Measurements from ENCODE around the gene BCL2L12.

Gene BCL2L12

DNA sequence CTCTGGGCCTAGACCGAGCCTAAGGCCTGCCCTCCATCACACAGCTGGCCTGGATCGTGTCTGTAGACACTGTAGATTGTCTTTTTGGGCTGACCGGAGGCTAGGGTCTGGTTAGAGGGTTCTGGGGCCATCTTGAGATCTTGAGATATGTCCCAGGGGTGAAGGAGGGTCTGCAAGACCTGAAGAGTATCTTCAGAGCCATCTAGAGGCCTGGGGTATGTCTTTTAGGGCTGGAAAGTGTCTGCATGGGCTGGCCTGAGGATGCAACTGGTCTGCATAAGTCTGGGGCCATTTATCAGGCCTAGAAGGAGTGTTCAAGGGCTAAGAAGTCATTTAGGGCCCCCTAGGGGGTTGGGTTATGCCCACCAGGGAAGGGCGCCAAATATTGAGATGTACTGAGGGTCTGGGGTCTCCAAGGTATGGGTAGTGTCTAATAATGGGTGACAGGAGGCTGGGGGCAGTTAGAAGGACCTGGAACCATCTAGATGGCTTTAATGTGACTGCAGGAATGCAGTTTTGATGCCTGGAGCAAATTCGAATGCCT is 23.2 kb upstream of the BCL2L12 start:
- ATAC-seq: no peak

DNA sequence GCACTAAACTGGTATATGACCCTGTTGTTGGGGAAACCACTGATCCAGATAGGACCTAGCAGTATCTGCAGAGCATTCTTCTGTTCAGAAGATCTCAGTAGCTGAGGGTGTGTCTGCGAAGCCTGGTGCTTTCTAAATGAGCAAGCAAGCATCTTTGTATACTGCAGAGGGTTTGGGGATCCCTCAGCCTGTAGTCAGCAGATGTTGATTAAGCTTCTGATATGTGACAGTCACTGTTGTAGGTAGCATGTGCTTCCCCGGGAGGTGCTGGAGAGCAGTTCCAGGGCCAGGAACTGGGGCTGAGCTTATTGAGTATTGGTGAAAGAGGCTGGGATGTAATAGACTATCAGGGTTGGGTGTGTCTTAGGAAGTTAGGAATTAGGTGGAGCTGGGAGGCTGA is 22.3 kb upstream of the BCL2L12 start:
- ATAC-seq: no peak

DNA sequence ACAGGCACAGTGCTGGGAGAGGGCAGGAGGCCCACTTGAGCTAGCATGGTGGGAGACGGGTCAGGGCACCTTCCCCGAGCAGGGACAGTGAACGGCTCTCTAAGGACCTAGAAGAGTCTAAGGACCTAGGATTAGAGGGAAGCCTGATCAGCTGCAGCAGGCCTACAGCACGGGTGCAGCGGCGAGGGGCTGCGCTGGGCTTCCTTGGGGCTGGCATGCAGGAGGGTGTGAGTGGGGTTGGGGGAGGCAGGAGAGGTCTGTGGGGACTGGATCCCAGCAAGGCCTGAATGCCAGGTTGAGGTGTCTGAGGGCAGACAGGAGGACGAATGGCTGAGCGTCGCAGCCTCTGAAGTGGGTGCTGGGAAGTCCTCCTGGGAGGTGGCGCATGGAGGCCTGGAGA is 20.1 kb upstream of the BCL2L12 start:
- ATAC-seq: no peak

DNA sequence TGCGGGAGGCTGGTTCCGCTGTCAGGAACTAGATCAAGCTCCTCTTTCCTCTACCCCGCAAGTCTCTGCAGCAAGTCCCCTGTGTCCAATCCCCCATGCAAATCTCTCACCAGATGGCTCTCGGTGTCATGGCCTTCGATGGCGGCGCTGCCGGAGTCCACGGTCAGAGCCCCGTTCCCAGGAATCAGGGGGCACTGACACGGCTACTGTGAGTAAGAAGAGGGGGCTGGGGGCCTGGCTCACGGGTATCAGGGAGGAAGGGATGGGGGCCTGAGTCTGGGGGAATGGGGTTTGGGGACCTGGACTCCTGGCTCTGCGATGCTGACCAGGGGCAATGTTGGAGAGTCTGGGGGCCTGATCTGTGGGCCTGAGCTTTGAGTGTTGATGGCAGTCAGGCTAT is 19.7 kb upstream of the BCL2L12 start:
- ATAC-seq: no peak

DNA sequence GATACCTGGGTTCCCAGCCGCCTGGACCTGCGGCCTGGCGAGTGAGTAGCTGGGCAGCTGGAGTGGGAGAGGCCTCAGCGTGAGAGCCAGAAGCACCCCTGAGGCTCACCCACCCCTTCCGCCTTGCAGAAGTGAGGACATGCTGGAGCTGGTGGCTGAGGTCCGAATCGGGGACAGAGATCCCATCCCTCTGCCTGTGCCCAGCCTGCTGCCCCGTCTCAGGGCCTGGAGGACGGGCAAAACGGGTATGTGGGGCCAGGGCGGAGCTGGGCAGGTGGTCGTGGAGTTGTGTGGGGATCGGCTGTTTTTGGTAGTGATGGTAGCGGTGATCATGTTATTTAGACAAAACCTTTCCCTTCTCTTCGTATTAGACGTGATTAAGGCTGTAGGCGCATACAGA is 19.1 kb upstream of the BCL2L12 start:
- no peak for ATAC-seq

DNA sequence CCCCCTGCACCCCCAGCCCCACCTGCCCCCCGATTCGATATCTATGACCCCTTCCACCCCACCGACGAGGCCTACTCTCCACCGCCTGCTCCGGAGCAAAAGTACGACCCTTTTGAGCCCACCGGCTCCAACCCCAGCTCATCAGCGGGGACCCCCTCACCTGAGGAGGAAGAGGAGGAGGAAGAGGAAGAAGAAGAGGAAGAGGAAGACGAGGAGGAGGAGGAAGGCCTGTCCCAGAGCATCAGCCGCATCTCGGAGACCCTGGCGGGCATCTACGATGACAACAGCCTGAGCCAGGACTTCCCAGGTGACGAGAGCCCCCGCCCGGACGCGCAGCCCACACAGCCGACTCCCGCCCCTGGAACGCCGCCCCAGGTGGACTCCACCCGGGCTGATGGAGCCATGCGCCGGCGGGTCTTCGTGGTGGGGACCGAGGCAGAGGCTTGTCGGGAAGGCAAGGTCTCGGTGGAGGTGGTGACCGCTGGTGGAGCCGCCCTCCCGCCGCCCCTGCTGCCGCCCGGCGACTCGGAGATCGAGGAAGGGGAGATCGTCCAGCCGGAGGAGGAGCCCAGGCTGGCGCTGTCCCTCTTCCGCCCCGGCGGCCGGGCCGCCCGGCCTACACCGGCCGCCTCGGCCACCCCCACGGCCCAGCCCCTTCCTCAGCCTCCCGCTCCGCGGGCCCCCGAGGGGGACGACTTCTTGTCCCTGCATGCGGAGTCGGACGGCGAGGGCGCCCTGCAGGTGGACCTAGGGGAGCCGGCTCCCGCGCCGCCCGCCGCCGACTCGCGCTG is 14.5 kb upstream of the BCL2L12 start:
- no peak for ATAC-seq

DNA sequence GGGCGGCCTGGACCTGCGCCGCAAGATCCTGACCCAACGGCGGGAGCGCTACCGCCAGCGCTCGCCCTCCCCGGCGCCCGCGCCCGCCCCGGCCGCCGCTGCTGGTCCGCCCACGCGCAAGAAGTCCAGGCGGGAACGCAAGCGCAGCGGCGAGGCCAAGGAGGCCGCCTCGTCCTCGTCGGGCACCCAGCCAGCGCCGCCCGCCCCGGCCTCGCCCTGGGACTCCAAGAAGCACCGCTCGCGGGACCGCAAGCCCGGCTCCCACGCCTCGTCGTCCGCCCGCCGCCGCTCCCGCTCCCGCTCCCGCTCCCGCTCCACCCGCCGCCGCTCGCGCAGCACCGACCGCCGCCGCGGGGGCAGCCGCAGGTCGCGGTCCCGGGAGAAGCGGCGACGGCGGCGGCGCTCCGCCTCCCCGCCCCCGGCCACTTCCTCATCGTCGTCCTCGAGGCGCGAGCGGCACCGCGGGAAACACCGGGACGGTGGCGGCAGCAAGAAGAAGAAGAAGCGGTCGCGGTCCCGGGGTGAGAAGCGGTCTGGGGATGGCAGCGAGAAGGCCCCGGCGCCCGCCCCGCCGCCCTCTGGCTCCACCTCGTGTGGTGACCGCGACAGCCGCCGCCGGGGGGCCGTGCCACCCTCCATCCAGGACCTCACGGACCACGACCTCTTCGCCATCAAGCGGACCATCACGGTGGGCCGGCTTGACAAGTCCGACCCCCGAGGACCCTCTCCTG is 13.7 kb upstream of the BCL2L12 start:
- no peak for ATAC-seq

DNA sequence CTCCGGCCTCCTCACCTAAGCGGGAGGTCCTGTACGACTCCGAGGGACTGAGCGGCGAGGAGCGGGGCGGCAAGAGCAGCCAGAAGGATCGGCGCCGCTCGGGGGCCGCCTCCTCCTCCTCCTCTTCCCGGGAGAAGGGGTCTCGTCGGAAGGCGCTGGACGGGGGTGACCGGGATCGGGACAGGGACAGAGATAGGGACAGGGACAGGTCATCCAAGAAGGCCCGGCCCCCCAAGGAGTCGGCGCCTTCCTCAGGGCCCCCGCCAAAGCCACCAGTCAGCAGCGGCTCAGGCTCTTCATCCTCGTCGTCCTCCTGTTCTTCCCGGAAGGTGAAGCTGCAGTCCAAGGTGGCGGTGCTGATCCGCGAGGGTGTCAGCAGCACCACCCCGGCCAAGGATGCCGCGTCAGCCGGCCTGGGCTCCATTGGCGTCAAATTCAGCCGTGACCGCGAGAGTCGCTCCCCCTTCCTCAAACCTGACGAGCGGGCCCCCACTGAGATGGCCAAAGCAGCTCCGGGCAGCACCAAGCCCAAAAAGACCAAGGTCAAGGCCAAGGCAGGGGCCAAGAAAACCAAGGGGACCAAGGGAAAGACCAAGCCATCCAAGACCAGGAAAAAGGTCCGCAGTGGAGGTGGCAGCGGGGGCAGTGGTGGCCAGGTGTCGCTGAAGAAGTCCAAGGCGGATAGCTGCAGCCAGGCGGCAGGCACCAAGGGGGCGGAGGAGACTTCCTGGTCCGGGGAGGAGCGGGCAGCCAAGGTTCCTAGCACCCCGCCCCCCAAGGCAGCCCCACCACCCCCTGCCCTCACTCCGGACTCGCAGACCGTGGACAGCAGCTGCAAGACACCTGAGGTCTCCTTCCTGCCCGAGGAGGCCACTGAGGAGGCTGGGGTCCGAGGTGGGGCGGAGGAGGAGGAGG is 12.9 kb upstream of the BCL2L12 start:
- no peak for ATAC-seq

DNA sequence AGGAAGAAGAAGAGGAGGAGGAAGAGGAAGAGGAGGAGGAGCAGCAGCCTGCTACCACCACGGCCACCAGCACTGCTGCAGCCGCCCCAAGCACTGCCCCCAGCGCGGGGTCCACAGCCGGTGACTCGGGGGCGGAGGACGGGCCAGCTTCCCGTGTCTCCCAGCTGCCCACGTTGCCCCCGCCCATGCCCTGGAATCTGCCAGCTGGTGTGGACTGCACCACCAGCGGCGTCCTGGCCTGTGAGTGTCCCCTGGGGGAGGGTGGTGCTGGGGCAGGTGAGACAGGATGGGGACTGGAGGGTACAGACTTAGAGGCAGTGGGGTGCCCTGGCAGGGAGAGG is 12.3 kb upstream of the BCL2L12 start:
- no peak for ATAC-seq

DNA sequence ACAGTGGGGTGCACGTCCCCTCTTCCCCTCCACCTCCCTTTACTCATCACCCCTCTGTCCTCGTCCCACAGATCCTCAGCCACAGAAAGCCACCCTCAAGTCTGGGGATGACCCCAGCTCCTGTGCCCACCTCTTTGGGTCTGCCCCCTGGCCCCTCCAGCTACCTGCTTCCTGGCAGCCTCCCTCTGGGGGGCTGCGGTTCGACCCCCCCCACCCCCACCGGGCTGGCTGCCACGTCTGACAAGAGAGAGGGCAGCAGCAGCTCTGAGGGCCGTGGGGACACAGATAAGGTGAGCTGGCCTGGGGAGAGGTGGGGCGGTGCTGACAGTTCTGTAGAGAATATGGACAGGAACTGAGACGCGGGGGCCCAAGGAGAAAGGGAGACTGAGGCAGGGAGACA is 11.2 kb upstream of the BCL2L12 start:
- no peak for ATAC-seq

DNA sequence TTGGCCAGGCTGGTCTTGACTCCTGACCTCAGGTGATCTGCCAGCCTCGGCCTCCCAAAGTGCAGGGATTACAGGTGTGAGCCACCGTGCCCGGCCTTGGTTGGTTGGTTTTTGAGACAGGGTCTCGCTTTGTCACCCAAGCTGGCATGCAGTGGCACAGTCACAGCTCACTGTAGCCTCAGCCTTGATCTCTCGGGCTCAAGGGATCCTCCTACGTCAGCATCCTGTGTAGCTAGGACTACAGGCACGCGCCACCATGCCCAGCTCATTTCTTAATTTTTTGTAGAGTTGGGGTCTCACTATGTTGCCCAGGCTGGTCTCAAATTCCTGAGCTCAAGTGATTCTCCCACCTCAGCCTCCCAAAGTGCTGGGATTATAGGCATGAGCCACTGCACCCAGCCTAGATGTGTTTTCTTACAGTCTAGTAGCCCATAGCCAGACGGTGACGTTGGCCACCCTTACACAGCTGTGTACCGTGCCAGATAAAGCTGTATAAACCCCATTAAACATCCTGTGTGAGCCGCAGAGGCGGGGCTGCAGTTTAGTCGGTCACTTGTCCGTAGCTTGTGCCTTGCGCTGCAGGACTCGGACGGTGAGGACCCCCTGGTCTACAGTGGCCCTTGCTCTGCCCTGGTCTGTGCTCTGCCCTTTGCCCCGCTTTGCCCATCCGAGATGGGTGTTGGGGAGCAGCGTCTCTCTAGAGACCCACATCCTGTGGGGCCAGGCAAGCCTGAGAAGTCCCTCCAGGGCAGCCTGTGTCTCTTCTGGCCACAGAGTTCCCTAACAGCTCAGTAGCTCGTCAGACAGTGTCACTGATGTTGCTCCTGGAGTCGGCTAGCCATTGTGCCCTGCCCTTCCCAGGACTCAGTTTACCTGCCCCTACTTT is 9.9 kb upstream of the BCL2L12 start:
- no peak for ATAC-seq

DNA sequence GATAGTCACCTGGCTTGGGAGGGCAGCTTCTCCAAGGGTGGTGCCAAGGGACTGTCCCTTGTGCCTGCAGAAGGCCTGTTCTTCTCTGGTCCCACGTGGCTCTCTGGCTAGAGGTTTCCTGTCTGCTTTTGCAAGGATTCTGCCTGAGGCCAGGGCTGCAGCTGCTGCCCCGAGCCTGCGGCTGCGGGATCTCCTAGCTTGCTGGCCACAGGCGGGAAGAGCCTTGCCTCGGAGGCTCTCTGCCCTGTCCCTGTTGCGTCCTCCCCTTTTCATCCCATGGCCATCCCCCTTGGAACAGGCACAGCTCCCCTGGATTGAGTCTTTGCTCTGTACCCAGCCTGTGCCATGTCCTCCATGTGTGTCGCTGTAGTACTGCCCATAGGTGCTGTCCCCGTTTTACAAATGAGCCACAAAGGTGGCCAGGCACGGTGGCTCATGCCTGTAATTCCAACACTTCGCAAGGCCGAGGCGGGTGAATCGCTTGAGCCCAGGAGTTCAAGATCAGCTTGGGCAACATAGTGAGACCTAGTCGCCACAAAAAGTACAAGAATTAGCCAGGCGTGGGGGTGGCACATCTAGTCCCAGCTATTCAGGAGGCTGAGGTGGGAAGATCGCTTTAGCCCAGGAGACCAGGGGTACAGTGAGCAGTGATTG is 9.2 kb upstream of the BCL2L12 start:
- no peak for ATAC-seq

DNA sequence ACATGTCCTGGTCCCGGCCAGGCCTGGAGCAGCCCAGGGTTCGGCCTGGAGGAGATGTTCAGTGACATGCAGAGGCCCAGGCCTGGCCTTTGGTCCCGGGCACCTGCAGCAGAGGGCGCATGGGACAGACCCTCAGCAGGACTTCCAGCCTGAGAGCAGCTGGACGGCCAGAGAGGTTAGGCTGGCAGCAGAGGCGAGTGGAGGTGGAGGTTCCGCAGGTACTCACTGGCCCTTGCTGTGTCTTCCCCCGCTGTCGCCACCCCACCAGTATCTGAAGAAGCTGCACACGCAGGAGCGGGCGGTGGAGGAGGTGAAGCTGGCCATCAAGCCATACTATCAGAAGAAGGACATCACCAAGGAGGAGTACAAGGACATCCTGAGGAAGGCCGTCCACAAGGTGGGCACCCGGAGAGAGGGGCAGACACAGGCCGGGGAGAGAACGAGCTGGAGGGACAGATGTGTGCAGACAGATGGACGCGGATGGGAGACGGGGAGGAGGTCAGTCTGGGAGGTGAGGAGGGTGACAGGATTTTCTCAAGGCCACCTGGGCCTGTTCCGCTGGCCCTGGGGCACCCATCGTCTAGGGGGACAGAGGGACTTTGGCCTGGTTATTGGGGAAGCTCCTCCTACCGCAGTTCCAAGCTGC is 8.1 kb upstream of the BCL2L12 start:
- no peak for ATAC-seq

DNA sequence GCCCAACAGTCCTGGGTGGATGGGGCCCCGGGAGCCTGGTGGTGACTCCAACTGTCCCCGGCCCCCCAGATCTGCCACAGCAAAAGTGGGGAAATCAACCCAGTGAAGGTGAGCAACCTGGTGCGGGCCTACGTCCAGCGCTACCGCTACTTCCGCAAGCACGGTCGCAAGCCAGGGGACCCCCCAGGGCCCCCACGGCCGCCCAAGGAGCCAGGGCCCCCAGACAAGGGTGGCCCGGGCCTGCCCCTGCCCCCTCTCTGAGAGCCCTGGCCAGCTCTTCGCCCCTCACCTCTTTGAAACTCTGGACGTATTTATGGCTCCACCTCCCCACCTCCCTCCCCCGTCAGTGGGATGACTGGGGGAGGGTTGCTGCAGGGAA is 7.6 kb upstream of the BCL2L12 start:
- no peak for ATAC-seq

DNA sequence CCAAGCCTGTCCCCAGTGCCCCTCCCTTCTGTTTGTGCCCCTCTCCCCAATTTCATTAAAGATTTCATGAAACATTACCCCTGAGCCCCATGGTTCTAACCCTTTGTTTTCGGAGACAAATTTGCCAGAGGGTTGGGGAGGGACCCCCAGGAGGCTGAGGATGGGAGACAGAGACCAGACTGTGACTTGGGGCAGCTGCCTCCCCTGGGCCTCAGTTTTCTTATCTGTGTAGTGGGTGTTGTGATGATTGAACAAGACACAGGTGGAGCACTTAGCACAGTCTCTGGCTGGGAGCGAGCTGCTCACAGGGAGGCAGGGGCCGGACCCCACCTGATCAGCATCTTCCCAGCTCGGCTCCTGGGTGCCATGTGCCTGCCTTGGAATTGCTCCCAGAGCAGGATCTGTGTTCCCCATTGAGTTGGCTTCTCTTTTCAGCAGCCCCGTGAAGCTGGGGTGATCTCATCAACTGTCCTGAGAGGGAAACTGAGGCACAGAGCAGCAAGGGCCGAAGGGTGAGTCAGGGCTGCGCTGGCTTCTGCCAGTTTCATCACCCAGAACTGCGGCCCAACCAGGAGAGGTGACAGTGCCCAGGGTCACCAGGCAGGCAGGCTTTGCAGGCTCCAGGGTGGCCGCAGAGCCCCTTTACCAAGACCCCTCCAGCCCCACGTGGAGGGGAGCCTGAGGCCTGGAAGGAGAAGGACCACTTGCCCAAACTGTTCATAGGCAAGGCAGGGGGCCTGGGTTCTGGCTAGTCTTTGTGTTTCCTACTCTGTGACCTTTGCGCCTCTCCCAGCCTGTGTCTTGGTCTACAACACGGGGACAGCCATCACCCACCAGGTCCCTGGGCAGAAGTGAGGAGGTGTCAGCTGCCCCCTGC is 6.9 kb upstream of the BCL2L12 start:
- no peak for ATAC-seq

DNA sequence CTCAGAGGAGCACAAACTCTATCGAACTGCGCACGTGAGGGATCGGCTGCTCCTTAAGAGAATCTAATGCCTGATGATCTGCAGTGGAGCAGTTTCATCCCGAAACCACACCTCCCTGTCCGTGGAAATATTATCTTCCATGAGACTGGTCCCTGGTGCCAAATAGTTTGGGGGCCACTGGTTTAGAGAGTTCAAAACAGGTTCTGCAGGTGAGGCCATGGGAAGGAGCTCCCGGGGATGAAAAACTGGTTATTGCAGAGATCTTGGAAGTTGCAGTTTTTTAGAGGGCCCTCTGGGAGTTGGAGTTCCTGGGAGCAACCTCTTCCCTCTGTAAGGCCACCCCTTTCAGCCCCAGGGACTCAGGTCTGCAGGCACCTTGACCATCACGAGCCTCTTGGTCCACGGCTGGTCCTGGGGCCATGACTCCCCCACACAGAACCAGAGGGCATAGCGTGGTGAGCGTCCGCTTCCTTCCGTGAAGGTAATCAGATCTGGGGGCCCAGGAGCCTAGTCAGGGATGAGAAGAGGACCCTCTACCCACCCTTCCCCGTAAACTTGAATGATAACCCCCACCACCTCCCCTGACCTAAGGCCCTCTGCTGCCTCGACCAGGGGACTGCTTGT is 5.3 kb upstream of the BCL2L12 start:
- no peak for ATAC-seq

DNA sequence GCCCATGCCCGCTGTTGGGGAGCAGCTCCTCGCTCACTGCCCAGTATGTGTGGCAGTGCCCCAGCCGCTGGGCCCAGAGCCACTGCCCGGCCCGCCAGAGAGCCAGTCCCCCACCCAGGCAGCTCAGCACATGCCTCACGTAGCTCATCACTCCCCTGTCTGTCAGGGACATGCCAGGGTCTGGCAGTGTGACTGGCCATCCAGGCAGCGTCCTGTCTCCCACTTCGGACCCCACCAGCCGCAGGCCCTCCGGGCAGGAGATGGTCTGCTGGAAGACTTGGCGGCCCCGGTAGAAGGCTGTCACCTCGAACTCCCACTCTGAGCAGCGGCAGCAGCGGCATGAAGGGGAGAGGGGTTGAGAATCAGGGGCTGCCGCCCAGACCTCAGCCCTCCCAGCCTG is 3.7 kb upstream of the BCL2L12 start:
- ATAC-seq: no peak

DNA sequence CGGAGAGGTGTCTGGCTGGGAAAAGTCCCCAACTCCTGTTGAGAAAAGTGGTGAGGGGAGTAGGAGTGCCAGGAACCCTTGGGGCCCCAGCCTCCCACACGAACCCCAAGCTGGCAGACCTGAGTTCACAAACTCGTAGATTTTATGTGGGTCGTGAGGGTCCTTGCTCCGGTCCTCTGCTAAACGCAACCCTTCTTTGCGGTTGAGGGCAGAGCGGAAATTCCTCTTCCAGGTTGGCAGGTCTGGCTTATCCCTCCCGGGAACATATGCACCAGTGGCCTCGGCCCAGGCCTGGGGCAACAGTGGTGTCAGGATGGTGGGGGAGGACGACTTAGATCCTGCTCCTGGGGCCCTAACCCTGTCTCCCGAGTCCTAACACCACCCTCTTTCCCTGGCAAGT is 2.5 kb upstream of the BCL2L12 start:
- no peak for ATAC-seq

DNA sequence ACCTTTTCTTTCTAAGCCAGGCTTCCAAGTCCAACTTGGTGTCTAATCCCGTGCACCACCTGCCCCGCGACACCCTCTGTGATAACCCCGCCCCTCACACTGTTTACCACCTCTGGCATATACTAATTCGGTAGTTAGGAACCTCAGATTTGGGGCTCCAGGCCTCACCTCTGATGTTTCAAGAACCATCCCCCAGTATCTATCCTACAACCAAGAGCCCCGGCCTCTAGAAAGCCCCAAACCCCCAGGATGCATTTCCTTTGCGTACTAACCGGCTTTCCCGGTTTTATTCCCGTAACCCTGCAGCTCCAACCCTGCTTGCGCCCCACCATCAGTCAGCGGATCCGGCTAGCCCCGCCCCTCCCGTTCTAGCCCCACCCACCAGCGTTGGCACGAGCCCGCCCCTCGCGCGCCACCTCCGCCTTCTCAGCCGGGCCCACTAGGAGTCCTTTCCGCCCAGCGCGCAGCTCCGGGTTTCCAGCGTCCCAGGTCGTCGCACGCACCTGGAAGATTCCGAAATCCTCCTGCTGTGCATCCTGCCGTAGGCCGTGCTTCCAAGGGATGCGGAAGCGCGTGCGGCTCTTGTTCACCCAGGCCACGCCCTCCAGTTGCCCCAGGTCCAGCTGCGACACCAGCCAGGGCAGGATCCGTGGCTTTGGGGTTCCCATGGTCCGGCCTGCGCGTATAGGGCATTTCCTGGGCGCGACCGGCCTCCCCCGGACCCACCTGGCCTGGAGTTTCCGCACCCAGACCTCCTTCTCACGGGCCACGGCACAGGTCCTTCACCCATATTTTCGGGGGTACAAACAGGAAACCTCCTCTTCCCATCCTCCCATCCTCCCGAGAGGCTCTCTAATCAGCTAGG is 1.3 kb upstream of the BCL2L12 start:
- ATAC-seq: peak; percentile 55 to 63

Measured in activated CD4-positive, CD25-positive, alpha-beta regulatory T cell treated with anti-CD3 and anti-CD28 coated beads, Interleukin-2, amount 50 U/mL, for 24 hours (primary cell).